ENCODE results near the gene ACOX1.

DNA sequence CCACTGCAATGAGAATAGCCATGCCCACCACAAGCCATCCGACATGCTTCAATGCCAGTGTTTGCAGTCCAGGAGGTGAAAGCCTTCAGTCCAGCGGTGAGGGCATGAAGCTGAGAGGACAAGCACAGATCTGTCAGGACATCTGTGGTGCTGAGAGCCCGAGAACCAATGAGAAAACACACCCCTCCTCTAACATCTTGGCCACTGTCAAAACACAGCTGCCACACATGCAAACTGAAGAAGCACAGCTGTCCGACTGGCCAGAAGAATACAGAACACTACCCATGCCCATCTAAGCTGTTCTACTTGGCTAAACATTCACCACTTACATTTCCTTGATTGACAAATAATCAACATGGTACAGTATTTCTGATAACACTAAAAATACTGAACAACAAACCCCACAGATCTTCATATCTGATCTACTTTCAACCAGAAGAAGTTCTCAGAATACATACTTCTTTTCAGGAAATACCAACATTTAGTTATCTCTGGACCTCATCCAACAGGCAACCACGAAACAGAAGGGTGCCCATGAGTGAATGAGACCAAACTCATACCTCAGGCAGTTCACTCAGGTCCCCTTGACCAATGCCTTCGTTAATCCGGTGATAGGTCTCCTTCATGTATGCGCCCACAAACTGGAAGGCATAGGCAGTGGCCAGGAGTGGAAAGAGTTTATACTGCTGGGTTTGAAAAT, 28.0 kb downstream of the ACOX1 start:
- TF ChIP-seq CTCF (IDR thresholded peaks at IDR 0.05) (no peak), POLR2A (IDR thresholded peaks at IDR 0.05) (no peak)
